Amniotic stem cell (primary cell): ENCODE data around the gene TMEM33.

ENCODE experiments used
- DNase-seq: peaks from one replicate; lab custom pipeline; 2025; lab: John Stamatoyannopoulos, UW

The TMEM33 gene

GRCh38 chr4:41939016-41939626 lies 3.9 kb downstream of the TMEM33 start:
- DNase-seq, result no peak

GRCh38 chr4:41940834-41941233 lies 5.6 kb downstream of the TMEM33 start:
- DNase-seq, result no peak

- DNase-seq, result no peak
Measured at GRCh38 chr4:41943506-41943905, 8.3 kb downstream of the TMEM33 start.

GRCh38 chr4:41944089-41944488 lies 8.9 kb downstream of the TMEM33 start:
- no peak for DNase-seq

GRCh38 chr4:41949531-41949930 lies 14.3 kb downstream of the TMEM33 start:
- no peak for DNase-seq

- DNase-seq, result no peak
Measured at GRCh38 chr4:41957634-41958033, 22.4 kb downstream of the TMEM33 start.

- DNase-seq, result peak; percentile 16
Measured at GRCh38 chr4:41963105-41963504, 27.9 kb downstream of the TMEM33 start.

- no peak for DNase-seq
Measured at GRCh38 chr4:41964401-41964800, 29.2 kb downstream of the TMEM33 start.

GRCh38 chr4:41967392-41967791 lies 32.2 kb downstream of the TMEM33 start:
- no peak for DNase-seq

- DNase-seq, result no peak
Measured at GRCh38 chr4:41969671-41970070, 34.4 kb downstream of the TMEM33 start.

GRCh38 chr4:41975341-41975740 lies 40.1 kb downstream of the TMEM33 start:
- DNase-seq, result no peak

GRCh38 chr4:41976775-41977516 lies 41.7 kb downstream of the TMEM33 start:
- DNase-seq, result no peak

GRCh38 chr4:41977709-41978108 lies 42.5 kb downstream of the TMEM33 start:
- DNase-seq, result no peak

GRCh38 chr4:41981456-41981855 lies 46.2 kb downstream of the TMEM33 start, which contains the start of gene DCAF4L1:
Gene DCAF4L1 (plus strand): TSS chr4:41981756. CDS start chr4:41981793, 37 bp downstream.
- no peak for DNase-seq

- DNase-seq, result no peak
Measured at GRCh38 chr4:41982716-41983115, 47.5 kb downstream of the TMEM33 start.

- DNase-seq, result no peak
Measured at GRCh38 chr4:41985151-41985550, 49.9 kb downstream of the TMEM33 start.

GRCh38 chr4:41989994-41990364 lies 54.8 kb downstream of the TMEM33 start:
- DNase-seq, result no peak

GRCh38 chr4:41990365-41991111 lies 55.3 kb downstream of the TMEM33 start, which contains the start of gene SLC30A9:
Gene SLC30A9 (plus strand): TSS chr4:41990530. CDS start chr4:41990652, 122 bp downstream.
- DNase-seq, result peak; percentile 93

GRCh38 chr4:41991916-41992767 lies 56.9 kb downstream of the TMEM33 start:
- DNase-seq, result no peak

- no peak for DNase-seq
Measured at GRCh38 chr4:41992967-41993857, 58.0 kb downstream of the TMEM33 start.

- no peak for DNase-seq
Measured at GRCh38 chr4:41994461-41994985, 59.3 kb downstream of the TMEM33 start.
